ENCODE measurements around the gene ELOVL6. TPM values are rescaled to one million over a fixed set of nuclear protein-coding genes. Genes with fewer than 3 reads are reported as not detected.
A peak's percentile ranks its signal among the peaks of the same experiment; 100 is the strongest.

Gene ELOVL6
- total and polyA plus RNA-seq, 10 of the 15 experiments (the other 5 are each of a cell fraction or from before 2014, with no cell fraction given) = 3.9 to 33.5 (median 8.1) TPM

- no peak for TF ChIP-seq E2F4 (IDR thresholded peaks at IDR 0.05; ENCODE audit: low read depth, low read length)
- no peak for TF ChIP-seq MYC (IDR thresholded peaks at IDR 0.05; ENCODE audit: insufficient read depth, insufficient read length, insufficient replicate concordance, low read length, severe bottlenecking)
- TF ChIP-seq E2F8 (IDR thresholded peaks at IDR 0.05; ENCODE audit: low read depth, partially characterized antibody) = no peak
- TF ChIP-seq RAD51 (IDR thresholded peaks at IDR 0.05) = peak; percentile 75; the same call in 1 of the 2 replicates
- TF ChIP-seq PAX5 (IDR thresholded peaks at IDR 0.05; ENCODE audit: borderline replicate concordance, low read depth, low read length) = no peak
- peak; percentile 67 for TF ChIP-seq TAF1 (IDR thresholded peaks at IDR 0.05; ENCODE audit: borderline replicate concordance, low read depth, low read length)
- TF ChIP-seq MEF2A (IDR thresholded peaks at IDR 0.05; ENCODE audit: insufficient read depth, low read depth, low read length) = no peak
- peak; percentile 94 for TF ChIP-seq POLR2AphosphoS5 (IDR thresholded peaks at IDR 0.05; ENCODE audit: low read length)
- peak; percentile 58 for TF ChIP-seq PKNOX1 (IDR thresholded peaks at IDR 0.05)
- 0 out of 2 replicates have a peak, but pooled peaks have one; percentile 47 for TF ChIP-seq ATF2 (IDR thresholded peaks at IDR 0.05; ENCODE audit: low read length)
- peak; percentile 50 for TF ChIP-seq FOS (IDR thresholded peaks at IDR 0.05; ENCODE audit: borderline replicate concordance, extremely low read depth, insufficient read length)
- peak; percentile 63; the same call in 1 of the 3 replicates for TF ChIP-seq POU2F2 (IDR thresholded peaks at IDR 0.05; ENCODE audit: borderline replicate concordance, low read depth, low read length)
- 0 out of 2 replicates have a peak, but pooled peaks have one; percentile 9 for TF ChIP-seq YY1 (IDR thresholded peaks at IDR 0.05; ENCODE audit: low read depth, low read length)
- TF ChIP-seq HDGF (IDR thresholded peaks at IDR 0.05) = 0 out of 2 replicates have a peak, but pooled peaks have one; percentile 62
- peak; percentile 63; the same call in 1 of the 2 replicates for TF ChIP-seq CBX5 (IDR thresholded peaks at IDR 0.05; ENCODE audit: low read depth)
- TF ChIP-seq BRCA1 (IDR thresholded peaks at IDR 0.05; ENCODE audit: low read depth, low read length) = no peak
- peak; percentile 72 for TF ChIP-seq PML (IDR thresholded peaks at IDR 0.05; ENCODE audit: low read length)
- TF ChIP-seq CHD2 (IDR thresholded peaks at IDR 0.05; ENCODE audit: borderline replicate concordance, low read depth, low read length) = peak; percentile 66; the same call in 1 of the 2 replicates
- TF ChIP-seq NKRF (conservative IDR thresholded peaks at IDR 0.05) = no peak
- no peak for TF ChIP-seq DPF2 (IDR thresholded peaks at IDR 0.05)
- TF ChIP-seq KAT2A (conservative IDR thresholded peaks at IDR 0.05; ENCODE audit: control insufficient read depth, low read depth, low read length) = no peak
Observed at GRCh38 chr4:110193822-110194761, 4.3 kb downstream of the ELOVL6 start (continued).
